Cardiac fibroblast (primary cell): ENCODE measurements around the gene ABCB4.

Source experiments
- DNase-seq, 2 donors: peaks; one replicate each; pipeline versions ENCODE4 v3.0.0 to v3.0.0-alpha.2; 2010; ENCODE audit warnings: low read depth in 2 of 2
- H3K4me3 ChIP-seq, 2 donors: replicated peaks in 1 of 2; 1 replicate in 1 of 2; 2 replicates in 1 of 2; pipeline ENCODE4 v1.5.1; 2011; ENCODE audit warnings: low read depth in 2 of 2, low read length in 2 of 2, mild to moderate bottlenecking in 2 of 2, moderate library complexity in 1 of 2
- TF ChIP-seq, protein P1 (sequence below): IDR thresholded peaks from one replicate; pipeline ENCODE4 v1.5.1; 2011; ENCODE audit warnings: low read depth, mild to moderate bottlenecking, low read length, inconsistent platforms

Gene ABCB4

GRCh38 chr7:87361320-87361719 is 114.2 kb downstream of the ABCB4 start:
- TF ChIP-seq, protein P1, sequence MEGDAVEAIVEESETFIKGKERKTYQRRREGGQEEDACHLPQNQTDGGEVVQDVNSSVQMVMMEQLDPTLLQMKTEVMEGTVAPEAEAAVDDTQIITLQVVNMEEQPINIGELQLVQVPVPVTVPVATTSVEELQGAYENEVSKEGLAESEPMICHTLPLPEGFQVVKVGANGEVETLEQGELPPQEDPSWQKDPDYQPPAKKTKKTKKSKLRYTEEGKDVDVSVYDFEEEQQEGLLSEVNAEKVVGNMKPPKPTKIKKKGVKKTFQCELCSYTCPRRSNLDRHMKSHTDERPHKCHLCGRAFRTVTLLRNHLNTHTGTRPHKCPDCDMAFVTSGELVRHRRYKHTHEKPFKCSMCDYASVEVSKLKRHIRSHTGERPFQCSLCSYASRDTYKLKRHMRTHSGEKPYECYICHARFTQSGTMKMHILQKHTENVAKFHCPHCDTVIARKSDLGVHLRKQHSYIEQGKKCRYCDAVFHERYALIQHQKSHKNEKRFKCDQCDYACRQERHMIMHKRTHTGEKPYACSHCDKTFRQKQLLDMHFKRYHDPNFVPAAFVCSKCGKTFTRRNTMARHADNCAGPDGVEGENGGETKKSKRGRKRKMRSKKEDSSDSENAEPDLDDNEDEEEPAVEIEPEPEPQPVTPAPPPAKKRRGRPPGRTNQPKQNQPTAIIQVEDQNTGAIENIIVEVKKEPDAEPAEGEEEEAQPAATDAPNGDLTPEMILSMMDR = no peak
- DNase-seq = no peak
- no peak overlapping the region for H3K4me3 ChIP-seq

DNA sequence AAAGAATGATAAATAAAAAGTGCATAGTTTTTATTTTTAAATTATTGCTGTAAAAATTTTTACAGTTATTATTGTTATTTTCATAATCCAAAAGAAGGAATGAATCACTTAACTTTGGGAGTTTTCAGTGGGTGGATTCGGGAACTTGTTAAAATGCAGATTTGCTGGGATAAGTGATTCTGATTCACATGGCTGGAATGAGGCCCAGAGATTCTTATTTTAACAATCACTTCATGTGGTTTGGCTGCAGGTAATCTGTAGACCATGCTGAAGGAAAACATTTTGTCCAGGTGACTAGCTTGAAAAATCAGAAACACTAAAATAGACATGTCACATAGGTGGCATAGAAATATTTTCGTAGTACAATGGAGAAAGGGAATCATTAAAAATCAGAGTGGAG is 116.1 kb downstream of the ABCB4 start:
- no peak overlapping the region for H3K4me3 ChIP-seq
- peak; percentile 4 to 55 for DNase-seq
- TF ChIP-seq, protein P1 = no peak

- H3K4me3 ChIP-seq = no peak overlapping the region
- no peak for DNase-seq
- TF ChIP-seq, protein P1 = no peak
These were observed 119.0 kb downstream of the ABCB4 start for GRCh38 chr7:87356448-87356847.

- DNase-seq = peak in 1 of 2 donors; percentile 41
- TF ChIP-seq, protein P1 = no peak
- H3K4me3 ChIP-seq = no peak overlapping the region
These were observed 120.7 kb downstream of the ABCB4 start for GRCh38 chr7:87354749-87355148.
